Measurements from ENCODE around the gene MYL5.

GRCh38 chr4:709348-709747 lies 35.0 kb downstream of the MYL5 start:
- TF ChIP-seq POLR2A (IDR thresholded peaks at IDR 0.05) = no peak
- TF ChIP-seq CTCF (IDR thresholded peaks at IDR 0.05) = no peak
